K562 (cell line): ENCODE results near the gene INSR. TPM values are rescaled to one million over a fixed set of nuclear protein-coding genes. Genes with fewer than 3 reads are reported as not detected.

ENCODE experiments used
- CCNT2 ChIP-seq: IDR thresholded peaks from 2 replicates; pipeline ENCODE4 v1.6.1; 2011; ENCODE audit warnings: borderline replicate concordance, low read depth, mild to moderate bottlenecking, moderate library complexity, mixed read lengths, low read length; ENCODE audit not compliant: insufficient read length; ENCODE audit errors: extremely low read depth
- CREM ChIP-seq: IDR thresholded peaks from 2 replicates; pipeline ENCODE4 v1.6.1; 2014; ENCODE audit warnings: antibody characterized with exemption, low read depth
- ELK1 ChIP-seq: sonication (generic); formaldehyde crosslinking; IDR thresholded peaks from 2 replicates; pipeline ENCODE4 v1.8.1; 2022; ENCODE audit warnings: missing genetic modification reagents
- MAZ ChIP-seq, 2 experiments: fragments of 450-650 bp in 1 of 2; sonication (generic) in 1 of 2; formaldehyde crosslinking; IDR thresholded peaks in 1 of 2; conservative IDR thresholded peaks in 1 of 2; 2 replicates each; pipeline versions ENCODE4 v1.4.0 to v1.5.0; 2020; ENCODE audit warnings: mild to moderate bottlenecking in 1 of 2, missing genetic modification reagents in 1 of 2
- NEUROD1 ChIP-seq: fragments of 150-350 bp; IDR thresholded peaks from 2 replicates; pipeline ENCODE4 v1.6.1; 2014; ENCODE audit warnings: borderline replicate concordance, low read length, low read depth; ENCODE audit not compliant: partially characterized antibody
- POLR2G ChIP-seq: fragments of 200-400 bp; formaldehyde crosslinking; IDR thresholded peaks from 2 replicates; pipeline ENCODE4 v1.6.1; 2017; ENCODE audit warnings: low read depth, mild to moderate bottlenecking, antibody characterized with exemption, low read length, moderate library complexity
- RB1 ChIP-seq: fragments of 450-650 bp; IDR thresholded peaks from 2 replicates; pipeline ENCODE4 v1.6.1; 2017; ENCODE audit warnings: low read depth, mild to moderate bottlenecking
- RBFOX2 ChIP-seq: fragments of 200-400 bp; formaldehyde crosslinking; IDR thresholded peaks from 2 replicates; pipeline ENCODE4 v1.6.1; 2017; ENCODE audit warnings: low read depth, mild to moderate bottlenecking, low read length, moderate library complexity
- RNF2 ChIP-seq: sonication (generic); IDR thresholded peaks from 2 replicates; pipeline ENCODE4 v1.6.1; 2016
- SP1 ChIP-seq: sonication (generic); formaldehyde crosslinking; IDR thresholded peaks from 2 replicates; pipeline ENCODE4 v1.8.1; 2022; ENCODE audit warnings: mild to moderate bottlenecking, missing genetic modification reagents
- STAT5A ChIP-seq: IDR thresholded peaks from 2 replicates; pipeline ENCODE4 v1.6.1; 2012; ENCODE audit warnings: low read length, inconsistent platforms, borderline replicate concordance
- TFAP4 ChIP-seq: sonication (generic); formaldehyde crosslinking; IDR thresholded peaks from 2 replicates; pipeline ENCODE4 v1.8.0; 2022; ENCODE audit warnings: missing genetic modification reagents, mild to moderate bottlenecking, moderate library complexity, borderline replicate concordance
- TOE1 ChIP-seq, 2 experiments: fragments of 450-650 bp in 1 of 2; sonication (generic) in 1 of 2; formaldehyde crosslinking in 1 of 2; IDR thresholded peaks; 2 replicates each; pipeline versions ENCODE4 v1.7.1 to v1.8.0; 2016 to 2022; ENCODE audit warnings: borderline replicate concordance in 2 of 2, mild to moderate bottlenecking in 2 of 2, antibody characterized with exemption in 1 of 2, inconsistent platforms in 1 of 2, low read depth in 1 of 2, missing genetic modification reagents in 1 of 2, moderate library complexity in 1 of 2
- UBTF ChIP-seq, 2 experiments: IDR thresholded peaks; 2 replicates each; pipeline ENCODE4 v1.6.1; 2012; ENCODE audit warnings: improper control_type of control experiment in 2 of 2, low read depth in 2 of 2, low read length in 2 of 2, borderline replicate concordance in 1 of 2
- VEZF1 ChIP-seq: fragments of 200-800 bp; sonication (Bioruptor generic); IDR thresholded peaks from 2 replicates; pipeline ENCODE4 v1.6.1; 2017; ENCODE audit warnings: missing genetic modification characterization, missing compliant biosample characterization
- YY1 ChIP-seq, 3 experiments: IDR thresholded peaks; 2 replicates each; pipeline ENCODE4 v1.6.1; 2011; ENCODE audit warnings: low read length in 2 of 3, mild to moderate bottlenecking in 2 of 3, moderate library complexity in 2 of 3, borderline replicate concordance in 1 of 3, control low read depth in 1 of 3, low read depth in 1 of 3; ENCODE audit not compliant: insufficient read depth in 3 of 3, insufficient replicate concordance in 2 of 3, control insufficient read depth in 1 of 3, insufficient read length in 1 of 3; ENCODE audit errors: extremely low read depth in 1 of 3
- ZBTB7A ChIP-seq: IDR thresholded peaks from 2 replicates; pipeline ENCODE4 v1.6.1; 2011; ENCODE audit warnings: low read depth, mild to moderate bottlenecking, low read length, moderate library complexity, borderline replicate concordance; ENCODE audit not compliant: control insufficient read depth
- ZNF79 ChIP-seq: fragments of 250-450 bp; sonication (Bioruptor Pico); IDR thresholded peaks from 2 replicates; pipeline ENCODE4 v1.4.0; 2020; ENCODE audit warnings: low read depth, mild to moderate bottlenecking, moderate library complexity
- polyA plus RNA-seq, 8 experiments: library from polyadenylated mRNA; depleted of rRNA in 4 of 8; stranded (reverse) in 5 of 8; unstranded in 3 of 8; fragments of >200 nt; fragmentation: Nextera tagmentation in 2 of 8; fragmentation: Illumina TruSeq in 1 of 8; extraction: Ambion mirVana in 2 of 8; extraction: Trizol in 1 of 8; gene quantifications; 2 replicates each; pipeline versions ENCODE4 v1.2.1 to v1.2.3, GENCODE V29; 2011 to 2014; ENCODE audit warnings: inconsistent platforms in 1 of 8, missing spikeins in 1 of 8
- total RNA-seq, 7 experiments: library from RNA; depleted of rRNA in 6 of 7; stranded (reverse); fragments of >200 nt in 6 of 7; fragmentation: Illumina TruSeq in 2 of 7; extraction: Trizol in 2 of 7; gene quantifications; 2 replicates each; pipeline versions ENCODE4 v1.2.1 to v1.2.3, GENCODE V29; 2011 to 2021; ENCODE audit warnings: low replicate concordance in 1 of 7

INSR gene
- total and polyA plus RNA-seq, 9 of the 15 experiments (the other 6 are each of a cell fraction or from before 2014, with no cell fraction given) = 0.04 to 0.88 (median 0.41) TPM

DNA sequence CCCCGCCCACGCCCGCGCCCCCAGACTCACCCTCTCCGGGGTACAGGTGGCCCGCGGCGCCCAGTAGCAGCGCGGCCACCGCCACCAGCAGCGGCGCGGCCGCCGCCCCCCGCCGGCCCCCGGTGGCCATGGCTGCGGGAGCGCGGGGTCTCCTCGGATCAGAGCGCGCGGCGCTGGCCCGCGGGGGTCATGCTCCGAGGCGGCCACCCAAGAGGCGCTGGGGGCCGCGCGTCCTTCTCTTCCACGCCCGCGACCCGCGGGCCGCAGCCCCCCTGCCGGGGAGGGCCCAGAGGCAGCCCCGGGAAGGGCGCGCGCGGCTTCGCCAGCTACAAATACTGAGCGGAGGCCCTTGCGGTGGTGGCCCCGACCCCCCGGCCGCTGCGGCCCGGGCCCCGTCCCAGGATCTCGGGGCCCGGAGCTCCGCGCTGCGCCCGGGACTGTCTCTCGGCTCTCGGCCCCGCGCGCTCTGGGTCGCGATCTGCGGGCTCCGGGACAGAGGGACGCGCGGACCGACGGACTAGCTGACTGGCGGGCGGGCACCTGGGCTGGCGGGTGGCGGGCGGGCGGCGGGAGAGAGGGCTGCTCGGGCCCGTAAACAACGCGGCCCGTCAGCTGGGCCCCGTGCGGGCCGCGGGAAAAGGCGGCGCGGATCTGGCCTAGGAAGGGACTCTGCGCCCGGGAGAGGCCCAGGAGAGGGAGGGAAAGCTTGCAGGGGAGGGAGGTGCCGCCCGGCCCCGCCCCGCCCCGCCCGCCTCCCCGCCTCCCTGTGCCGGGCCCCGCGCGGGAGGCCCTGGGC, at the start of gene INSR (continued):
- TF ChIP-seq RB1 = peak; percentile 67; the same call in 1 of the 2 replicates
- peak; percentile 96 for TF ChIP-seq NEUROD1
- peak; percentile 74 for TF ChIP-seq VEZF1
- TF ChIP-seq RBFOX2 = peak; percentile 44
- TF ChIP-seq ELK1 (CRISPR knock-in tag) = no peak
- peak; percentile 18 for TF ChIP-seq CCNT2
- peak; percentile 60 for TF ChIP-seq POLR2G
- 0 out of 2 replicates have a peak, but pooled peaks have one; percentile 30 for TF ChIP-seq SP1 (CRISPR knock-in tag)
- peak; percentile 51; the same call in 1 of the 2 replicates for TF ChIP-seq TOE1 (IDR thresholded peaks at IDR 0.05; ENCODE audit: borderline replicate concordance)
- no peak for TF ChIP-seq TOE1 (CRISPR knock-in tag; IDR thresholded peaks at IDR 0.05; ENCODE audit: borderline replicate concordance, low read depth)
- TF ChIP-seq STAT5A = no peak
- TF ChIP-seq ZNF79 (CRISPR knock-in tag) = no peak
- peak; percentile 96 for TF ChIP-seq TFAP4
- peak in 1 of 2 experiments; percentile 83; a peak in 2 of 4 replicates for TF ChIP-seq MAZ (CRISPR knock-in tag; conservative IDR thresholded peaks at IDR 0.05 in 1 of 2, IDR thresholded peaks at IDR 0.05 in 1 of 2)
- 0 out of 4 replicates have a peak, but pooled peaks have one; percentile 18 to 33 for TF ChIP-seq UBTF (IDR thresholded peaks at IDR 0.05; ENCODE audit: borderline replicate concordance in 1 of 2, low read depth in 2 of 2, low read length in 2 of 2)
- peak; percentile 40 for TF ChIP-seq CREM
- TF ChIP-seq YY1 (IDR thresholded peaks at IDR 0.05; ENCODE audit: borderline replicate concordance in 1 of 3, control insufficient read depth in 1 of 3, extremely low read depth in 1 of 3, insufficient read depth in 3 of 3, insufficient read length in 1 of 3, insufficient replicate concordance in 2 of 3, low read depth in 1 of 3, low read length in 2 of 3) = peak in 2 of 3 experiments; percentile 48 to 55
- peak; percentile 52; the same call in 1 of the 2 replicates for TF ChIP-seq ZBTB7A
- 0 out of 2 replicates have a peak, but pooled peaks have one; percentile 21 for TF ChIP-seq RNF2
